Measurements from ENCODE around the gene NDUFV1. TPM values are rescaled to one million over a fixed set of nuclear protein-coding genes. Genes with fewer than 3 reads are reported as not detected.
"Not testable (repeated sequence)": the region's sequence is repeated elsewhere in the genome, so short reads cannot be mapped to it uniquely, and the experiment has no call there.

NDUFV1 gene
- total RNA-seq, 1 experiment from 2014 or later, result 242 TPM

- TF ChIP-seq, protein P1, sequence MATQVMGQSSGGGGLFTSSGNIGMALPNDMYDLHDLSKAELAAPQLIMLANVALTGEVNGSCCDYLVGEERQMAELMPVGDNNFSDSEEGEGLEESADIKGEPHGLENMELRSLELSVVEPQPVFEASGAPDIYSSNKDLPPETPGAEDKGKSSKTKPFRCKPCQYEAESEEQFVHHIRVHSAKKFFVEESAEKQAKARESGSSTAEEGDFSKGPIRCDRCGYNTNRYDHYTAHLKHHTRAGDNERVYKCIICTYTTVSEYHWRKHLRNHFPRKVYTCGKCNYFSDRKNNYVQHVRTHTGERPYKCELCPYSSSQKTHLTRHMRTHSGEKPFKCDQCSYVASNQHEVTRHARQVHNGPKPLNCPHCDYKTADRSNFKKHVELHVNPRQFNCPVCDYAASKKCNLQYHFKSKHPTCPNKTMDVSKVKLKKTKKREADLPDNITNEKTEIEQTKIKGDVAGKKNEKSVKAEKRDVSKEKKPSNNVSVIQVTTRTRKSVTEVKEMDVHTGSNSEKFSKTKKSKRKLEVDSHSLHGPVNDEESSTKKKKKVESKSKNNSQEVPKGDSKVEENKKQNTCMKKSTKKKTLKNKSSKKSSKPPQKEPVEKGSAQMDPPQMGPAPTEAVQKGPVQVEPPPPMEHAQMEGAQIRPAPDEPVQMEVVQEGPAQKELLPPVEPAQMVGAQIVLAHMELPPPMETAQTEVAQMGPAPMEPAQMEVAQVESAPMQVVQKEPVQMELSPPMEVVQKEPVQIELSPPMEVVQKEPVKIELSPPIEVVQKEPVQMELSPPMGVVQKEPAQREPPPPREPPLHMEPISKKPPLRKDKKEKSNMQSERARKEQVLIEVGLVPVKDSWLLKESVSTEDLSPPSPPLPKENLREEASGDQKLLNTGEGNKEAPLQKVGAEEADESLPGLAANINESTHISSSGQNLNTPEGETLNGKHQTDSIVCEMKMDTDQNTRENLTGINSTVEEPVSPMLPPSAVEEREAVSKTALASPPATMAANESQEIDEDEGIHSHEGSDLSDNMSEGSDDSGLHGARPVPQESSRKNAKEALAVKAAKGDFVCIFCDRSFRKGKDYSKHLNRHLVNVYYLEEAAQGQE (IDR thresholded peaks at IDR 0.05; ENCODE audit: low read depth), result no peak
- TF ChIP-seq ZNF274 (IDR thresholded peaks at IDR 0.05; ENCODE audit: low read depth, low read length), result no peak
- TF ChIP-seq YY1 (IDR thresholded peaks at IDR 0.05; ENCODE audit: extremely low read depth, insufficient replicate concordance, low read depth, low read length), result no peak
- no peak for TF ChIP-seq CBX3 (IDR thresholded peaks at IDR 0.05; ENCODE audit: low read depth)
- TF ChIP-seq POLR2AphosphoS5 (IDR thresholded peaks at IDR 0.05; ENCODE audit: low read depth, low read length), result no peak
Observed at GRCh38 chr11:67588136-67588503, 18.6 kb upstream of the NDUFV1 start (continued).

DNA sequence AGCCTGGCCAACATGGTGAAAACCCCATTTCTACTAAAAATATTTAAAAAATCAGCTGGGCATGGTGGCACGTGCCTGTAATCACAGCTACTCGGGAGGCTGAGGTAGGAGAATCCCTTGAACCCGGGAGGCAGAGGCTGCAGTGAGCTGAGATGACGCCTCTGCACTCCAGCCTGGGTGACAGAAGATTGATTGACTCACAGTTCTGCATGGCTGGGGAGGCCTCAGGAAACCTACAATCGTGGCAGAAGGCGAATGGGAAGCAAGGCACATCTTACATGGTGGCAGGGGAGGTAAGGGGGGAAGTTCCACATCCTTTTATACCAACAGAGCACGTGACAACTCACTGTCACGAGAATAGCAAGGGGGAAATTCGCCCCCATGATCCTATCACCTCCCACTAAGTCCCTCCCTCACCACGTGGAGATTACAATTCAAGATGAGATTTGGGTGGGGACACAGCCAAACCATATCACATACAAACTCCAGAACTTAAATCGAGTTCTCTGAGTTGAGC, 17.8 kb upstream of the NDUFV1 start:
- H2AFZ ChIP-seq (ENCODE audit: low read depth, low read length, poor library complexity, severe bottlenecking); H3K4me3 ChIP-seq (replicated peaks in 1 of 2; ENCODE audit: low read depth in 1 of 2, low read length in 2 of 2); POLR2A ChIA-PET; H3K9me2 ChIP-seq (ENCODE audit: insufficient read depth); ATAC-seq; intact Hi-C loops (cut with micrococcal nuclease); H3K27ac ChIP-seq (ENCODE audit: low read depth, low read length); H4K20me1 ChIP-seq (ENCODE audit: insufficient read depth); H3K9ac ChIP-seq (ENCODE audit: low read length); DNase-seq (ENCODE audit: low read depth, low spot score); H3K27me3 ChIP-seq (ENCODE audit: insufficient read depth, low read length); CTCF ChIA-PET; H3K4me2 ChIP-seq (ENCODE audit: low read length); RAD21 ChIA-PET (ENCODE audit: low non-redundant PET in 1 of 2, low total read pairs in 2 of 2, uncharacterized antibody in 2 of 2, unreplicated experiment in 2 of 2); H3K9me3 ChIP-seq (ENCODE audit: control insufficient read depth in 1 of 2, insufficient read depth in 1 of 2, low read depth in 1 of 2, low read length in 2 of 2); BruUV-seq (replicated peaks): not testable (repeated sequence)
- H3K36me3 ChIP-seq (ENCODE audit: control insufficient read depth in 1 of 2, insufficient read depth in 2 of 2, low read length in 2 of 2), result peaks cover 7 to 19% of the 10 kb centered on the region in 2 experiments; a peak in 3 of 4 replicates
- H3K4me1 ChIP-seq (ENCODE audit: control insufficient read depth in 1 of 2, insufficient read depth in 2 of 2, low read length in 2 of 2), result peaks cover 6 to 12% of the 10 kb centered on the region in 2 experiments; a peak in 3 of 4 replicates
- H3K79me2 ChIP-seq (ENCODE audit: insufficient read depth, low read length), result peaks cover 20% of the 10 kb centered on the region

Data from HCT116 (cell line).